Uterus (tissue), 4 donors: Measurements from ENCODE around the gene BACH2. TPM values are rescaled to one million over a fixed set of nuclear protein-coding genes. Genes with fewer than 3 reads are reported as not detected.

Experiments used
- DNase-seq, 2 donors: peaks; one replicate each; pipeline ENCODE4 v3.0.0-alpha.2; 2019 to 2020
- H3K27ac ChIP-seq, 2 donors: fragments of 200-600 bp; sonication (generic); 1 replicate in 1 of 2; 2 replicates in 1 of 2; pipeline ENCODE4 v1.5.1; 2016 to 2018
- H3K27me3 ChIP-seq, 2 donors: fragments of 200-600 bp; sonication (generic); one replicate each; pipeline ENCODE4 v1.5.1; 2018 to 2019; ENCODE audit warnings: control low read depth in 1 of 2
- H3K36me3 ChIP-seq, 2 donors: fragments of 200-600 bp; sonication (generic); one replicate each; pipeline ENCODE4 v1.5.1; 2019; ENCODE audit warnings: control low read depth in 1 of 2
- H3K4me1 ChIP-seq, 2 donors: fragments of 200-600 bp; sonication (generic); one replicate each; pipeline ENCODE4 v1.5.1; 2018 to 2019; ENCODE audit warnings: control low read depth in 1 of 2
- H3K4me3 ChIP-seq, 2 donors: fragments of 200-600 bp; sonication (generic); 1 replicate in 1 of 2; 2 replicates in 1 of 2; pipeline ENCODE4 v1.5.1; 2018 to 2019; ENCODE audit warnings: mild to moderate bottlenecking in 1 of 2
- H3K9me3 ChIP-seq, 2 donors: fragments of 200-600 bp; sonication (generic); one replicate each; pipeline ENCODE4 v1.5.1; 2019; ENCODE audit warnings: control low read depth in 1 of 2
- CTCF ChIP-seq, 4 experiments: fragments of 200-600 bp in 2 of 4; fragments of 450-650 bp in 2 of 4; sonication (generic) in 2 of 4; IDR thresholded peaks; one replicate each; pipeline ENCODE4 v1.5.1; 2016 to 2019; ENCODE audit warnings: antibody characterized with exemption in 4 of 4, mild to moderate bottlenecking in 2 of 4, moderate library complexity in 1 of 4
- POLR2A ChIP-seq, 2 donors: fragments of 450-650 bp; IDR thresholded peaks; one replicate each; pipeline ENCODE4 v1.6.1; 2016; ENCODE audit warnings: antibody characterized with exemption in 2 of 2, mild to moderate bottlenecking in 1 of 2, moderate library complexity in 1 of 2
- intact Hi-C: fragments of 100-400 bp; cut with DNase I; formaldehyde crosslinking; loops from one replicate; pipeline ENCODE4 v1.15.1; 2023; ENCODE audit warnings: low total_unique reads
- total RNA-seq, 4 donors: library from RNA; depleted of rRNA in 3 of 4; stranded (reverse); fragments of >200 nt in 3 of 4; gene quantifications; one replicate each; pipeline versions ENCODE4 v1.1.0 to v1.2.4, GENCODE V29; 2014 to 2023
- donor health status: DM: yes; HTN: yes; CAD: no.

Gene BACH2
- total RNA-seq, 4 donors from 2014 or later, result 1.3 to 15.0 (median 9.7) TPM

GRCh38 chr6:90222724-90223198 lies 73.9 kb downstream of the BACH2 start:
- H3K4me1 ChIP-seq, result peaks cover 0 to 14% of the 10 kb centered on the region in 2 donors

DNA sequence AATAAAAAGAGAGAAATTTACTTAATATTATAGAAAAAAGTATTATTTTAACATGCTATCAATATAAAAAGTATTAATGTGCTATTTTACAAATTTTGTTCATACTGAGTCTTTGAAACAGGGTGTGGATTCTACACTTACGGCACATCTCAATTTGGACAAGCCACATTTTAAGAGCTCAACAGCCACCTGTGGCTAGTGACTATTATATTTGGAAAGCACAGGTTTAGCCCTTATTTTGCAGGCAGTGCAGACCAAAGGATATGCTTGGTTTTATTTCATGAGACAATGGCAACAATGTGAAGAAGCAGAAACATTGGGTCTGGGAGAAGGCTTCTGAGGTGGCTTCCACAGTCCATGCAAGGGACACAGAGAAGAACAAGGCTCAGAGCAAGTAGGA lies 74.6 kb downstream of the BACH2 start:
- no peak overlapping the region for H3K27ac ChIP-seq
- no peaks in the 10 kb centered on the region for H3K36me3 ChIP-seq
- DNase-seq, result no peak
- TF ChIP-seq CTCF (IDR thresholded peaks at IDR 0.05) (no peak), POLR2A (IDR thresholded peaks at IDR 0.05) (no peak)
- H3K9me3 ChIP-seq, result no peaks in the 10 kb centered on the region
- peaks cover 0 to 14% of the 10 kb centered on the region in 2 donors for H3K4me1 ChIP-seq
- intact Hi-C loops, result no loop called here
- H3K27me3 ChIP-seq, result no peaks in the 10 kb centered on the region
- H3K4me3 ChIP-seq, result no peak overlapping the region

More at GRCh38 chr6:90222724-90223198, 73.9 kb downstream of the BACH2 start:
- TF ChIP-seq CTCF (IDR thresholded peaks at IDR 0.05) (no peak), POLR2A (IDR thresholded peaks at IDR 0.05) (no peak)
- H3K9me3 ChIP-seq, result no peaks in the 10 kb centered on the region
- H3K4me3 ChIP-seq, result no peak overlapping the region
- H3K27ac ChIP-seq, result no peak overlapping the region
- no peaks in the 10 kb centered on the region for H3K27me3 ChIP-seq
- intact Hi-C loops, result no loop called here
- DNase-seq, result no peak
- H3K36me3 ChIP-seq, result no peaks in the 10 kb centered on the region

DNA sequence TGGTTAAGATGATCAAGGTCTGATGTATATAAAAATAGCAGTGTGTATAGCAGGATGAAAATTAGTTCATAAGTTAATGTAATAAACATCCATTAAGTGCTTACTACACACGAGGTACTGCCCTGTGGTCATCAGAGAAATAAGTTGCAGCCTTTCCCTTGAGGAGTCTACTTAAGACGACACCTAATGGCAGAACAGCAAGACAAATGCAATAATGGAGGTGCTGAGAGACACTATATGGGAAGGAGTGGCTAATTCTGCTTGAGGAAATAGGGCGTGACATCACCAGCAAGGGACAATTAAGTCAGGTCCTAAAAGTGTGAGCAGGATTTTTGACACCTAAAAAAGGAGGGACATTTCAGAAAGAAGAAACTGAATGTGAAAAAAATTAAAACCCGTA lies 75.2 kb downstream of the BACH2 start:
- TF ChIP-seq CTCF (IDR thresholded peaks at IDR 0.05), result no peak
- no peak for TF ChIP-seq POLR2A (IDR thresholded peaks at IDR 0.05)
- H3K36me3 ChIP-seq, result no peaks in the 10 kb centered on the region
- no peaks in the 10 kb centered on the region for H3K27me3 ChIP-seq
- H3K9me3 ChIP-seq, result no peaks in the 10 kb centered on the region
- H3K4me3 ChIP-seq, result no peak overlapping the region
- no peak for DNase-seq
- peaks cover 0 to 14% of the 10 kb centered on the region in 2 donors for H3K4me1 ChIP-seq
- H3K27ac ChIP-seq, result no peak overlapping the region
- intact Hi-C loops, result no loop called here

DNA sequence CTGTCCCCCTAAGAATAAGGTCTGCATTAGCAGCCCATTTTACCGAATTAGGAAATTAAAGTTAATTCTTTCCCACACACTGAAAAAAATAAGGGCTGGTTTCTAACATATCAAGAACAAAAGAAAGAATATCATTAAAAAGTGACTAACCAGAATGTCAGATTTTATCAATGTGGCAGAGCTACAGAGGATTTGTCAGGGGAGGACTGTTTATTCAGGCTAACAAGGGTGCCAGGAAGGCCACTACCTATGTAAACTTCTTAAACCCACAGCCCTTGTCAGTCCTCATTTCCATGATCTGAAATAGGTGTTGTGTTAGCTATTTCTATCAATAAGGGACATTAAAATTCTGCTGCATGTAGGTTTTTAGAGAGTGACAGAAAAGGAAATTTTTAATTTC lies 76.4 kb downstream of the BACH2 start:
- no peaks in the 10 kb centered on the region for H3K27me3 ChIP-seq
- peaks cover 0 to 20% of the 10 kb centered on the region in 2 donors for H3K4me1 ChIP-seq
- intact Hi-C loops, result no loop called here
- H3K9me3 ChIP-seq, result no peaks in the 10 kb centered on the region
- H3K27ac ChIP-seq, result peak overlapping the region; percentile 85 to 89
- no peaks in the 10 kb centered on the region for H3K36me3 ChIP-seq
- TF ChIP-seq POLR2A (IDR thresholded peaks at IDR 0.05) (no peak), CTCF (IDR thresholded peaks at IDR 0.05) (no peak)
- DNase-seq, result no peak
- H3K4me3 ChIP-seq, result no peak overlapping the region

DNA sequence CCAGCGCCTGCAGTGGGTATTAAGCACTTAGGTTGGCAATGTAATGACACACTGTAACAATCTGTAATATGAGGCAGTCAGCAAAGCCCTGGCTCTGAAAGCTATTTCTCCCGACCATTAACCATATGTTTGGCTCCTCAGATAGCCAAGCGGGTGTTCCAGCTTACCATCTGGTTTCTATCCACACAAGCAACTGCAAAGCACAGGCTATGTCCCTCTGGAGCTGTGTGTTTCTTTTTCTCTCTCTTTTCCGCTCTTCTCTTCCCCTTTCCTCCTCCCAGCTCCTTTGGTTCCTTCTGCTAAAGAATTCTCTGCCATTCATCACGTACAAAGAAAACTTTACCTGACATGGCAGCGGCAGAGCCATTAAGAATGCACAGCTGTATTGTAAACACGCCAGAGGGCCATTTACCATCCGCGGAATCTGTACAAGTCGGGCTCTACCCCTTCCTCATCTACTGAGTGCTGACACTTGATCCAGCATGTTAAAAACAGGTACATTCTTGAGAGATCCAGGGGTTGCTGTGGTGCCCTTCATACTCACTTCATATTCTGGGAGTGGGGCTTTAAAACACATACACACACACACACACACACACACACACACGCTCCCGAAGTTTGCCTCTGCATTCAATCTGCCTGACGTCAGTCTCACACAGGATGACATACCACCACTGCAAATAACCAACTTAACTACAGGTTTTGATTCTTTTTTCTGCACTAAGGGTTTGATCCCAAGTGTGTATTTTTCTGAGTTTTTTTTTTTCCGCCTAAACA lies 77.2 kb downstream of the BACH2 start:
- DNase-seq, result peak; percentile 55 to 65

More for the DNA sequence above, 77.2 kb downstream of the BACH2 start:
- intact Hi-C loops, result no loop called here
- TF ChIP-seq CTCF (IDR thresholded peaks at IDR 0.05), result no peak
- no peak for TF ChIP-seq POLR2A (IDR thresholded peaks at IDR 0.05)
- Histone ChIP-seq H3K27me3 (no peaks in the 10 kb centered on the region), H3K4me1 (peaks cover 0 to 20% of the 10 kb centered on the region in 2 donors), H3K36me3 (no peaks in the 10 kb centered on the region), H3K4me3 (no peak overlapping the region), H3K27ac (peak overlapping the region; percentile 85 to 89), H3K9me3 (no peaks in the 10 kb centered on the region)
